ENCODE measurements around the gene MANBA.
A peak's percentile ranks its signal among the peaks of the same experiment; 100 is the strongest.

MANBA gene

GRCh38 chr4:102760645-102761295 is at the start of gene MANBA:
TSS of gene MANBA (minus strand) at chr4:102760968. CDS start at chr4:102760894, 74 bp downstream.
- peak; percentile 76 for DNase-seq

DNA sequence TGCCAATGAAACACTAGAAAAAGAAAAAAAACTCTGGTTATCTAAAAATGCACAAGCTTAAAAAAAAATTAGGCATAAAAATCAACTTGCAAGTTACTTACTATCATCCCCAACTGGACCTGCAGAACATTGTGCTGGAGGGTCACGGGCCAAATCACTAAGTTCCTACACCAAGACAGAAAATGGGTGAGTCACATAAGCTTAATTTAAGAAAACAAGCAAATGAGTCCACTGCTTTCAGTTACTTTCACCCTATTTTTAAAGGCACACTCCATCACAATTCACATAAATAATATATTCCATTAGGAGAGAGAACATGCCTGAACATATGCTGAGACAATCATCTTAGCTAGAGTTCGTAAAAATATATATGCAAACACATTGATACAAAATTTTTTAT is 48.9 kb upstream of the MANBA start:
- no peak for DNase-seq

GRCh38 chr4:102809190-102809589 is 48.4 kb upstream of the MANBA start:
- no peak for DNase-seq

DNA sequence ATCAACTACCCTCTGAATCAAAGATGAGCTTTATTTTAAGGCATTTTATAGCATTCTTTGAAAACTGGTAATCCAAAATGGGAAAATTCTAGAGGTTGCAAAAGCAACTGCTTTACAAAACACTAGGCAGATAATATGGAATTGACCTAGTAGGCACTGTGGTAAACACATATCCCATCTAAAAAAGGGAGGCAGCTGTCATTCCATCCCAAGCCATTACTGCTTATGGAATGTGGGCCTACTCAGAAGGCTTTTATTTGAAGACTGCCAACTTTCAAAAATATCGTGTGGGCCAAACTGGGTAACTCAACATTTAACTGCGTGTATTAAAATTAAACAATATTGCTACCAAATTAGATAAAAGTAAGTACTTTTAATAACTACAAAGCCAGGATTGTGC is 47.2 kb upstream of the MANBA start:
- no peak for DNase-seq

GRCh38 chr4:102807345-102807744 is 46.6 kb upstream of the MANBA start:
- no peak for DNase-seq

DNA sequence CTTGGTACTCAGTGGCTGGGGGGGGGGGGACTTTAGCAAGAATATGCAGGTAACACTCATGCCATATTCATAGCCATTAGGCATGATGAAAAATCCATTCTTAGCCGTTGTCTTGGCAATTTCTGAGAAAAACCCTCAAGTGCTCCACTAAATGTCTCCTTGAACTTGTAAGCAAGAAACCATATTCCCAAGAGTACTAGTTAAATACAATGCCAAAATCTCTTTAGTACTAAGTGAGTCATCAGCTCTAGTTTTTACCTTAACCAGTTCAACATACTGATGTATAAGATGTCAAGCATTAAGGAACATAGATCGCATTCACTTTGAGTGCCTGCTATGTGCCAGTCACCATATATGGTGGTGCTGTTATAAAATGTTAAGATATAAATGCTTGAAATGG is 39.0 kb upstream of the MANBA start:
- DNase-seq, result no peak

DNA sequence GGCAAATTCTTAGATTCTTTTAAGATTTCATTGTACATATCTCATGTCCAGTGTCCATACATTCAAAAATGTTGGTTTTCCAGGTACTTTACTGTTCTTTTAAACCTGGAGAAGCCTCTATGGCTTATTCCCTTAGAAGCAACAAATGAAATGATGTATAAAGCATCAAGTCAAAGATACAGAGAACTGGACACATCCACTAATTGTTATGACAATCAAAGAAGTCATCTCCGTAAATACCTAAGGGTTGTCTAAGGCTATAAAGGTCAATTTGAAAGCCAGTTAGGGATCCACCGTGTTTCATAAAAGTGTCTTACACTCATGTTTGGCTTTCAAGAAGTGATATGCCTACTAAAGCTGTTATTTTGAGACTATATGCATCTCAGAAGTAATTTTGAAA is 34.2 kb upstream of the MANBA start:
- no peak for DNase-seq

GRCh38 chr4:102792361-102792936 is 31.7 kb upstream of the MANBA start:
- DNase-seq, result no peak

- no peak for DNase-seq
Observed at GRCh38 chr4:102791318-102791835, 30.6 kb upstream of the MANBA start.

DNA sequence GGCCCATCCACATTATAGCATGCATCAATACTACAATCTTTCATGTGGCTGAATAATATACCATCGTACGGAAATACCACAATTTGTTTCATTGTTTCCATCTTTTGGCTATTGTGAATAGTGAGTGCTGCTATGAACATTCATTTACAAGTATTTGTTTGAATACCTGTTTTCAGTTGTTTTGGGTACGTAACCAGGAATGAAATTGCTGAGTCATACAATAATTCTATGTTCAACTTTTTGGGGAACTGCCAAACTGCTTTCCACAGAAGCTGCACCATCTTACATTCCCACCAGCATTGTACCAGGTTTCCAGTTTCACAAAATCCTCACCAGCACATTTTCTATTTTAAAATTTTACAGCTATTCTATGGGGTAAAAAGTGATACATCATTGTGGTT is 28.5 kb upstream of the MANBA start:
- no peak for DNase-seq

- DNase-seq, result no peak
Observed at GRCh38 chr4:102787944-102788343, 27.2 kb upstream of the MANBA start.

- no peak for DNase-seq
Observed at GRCh38 chr4:102787096-102787881, 26.5 kb upstream of the MANBA start.

DNA sequence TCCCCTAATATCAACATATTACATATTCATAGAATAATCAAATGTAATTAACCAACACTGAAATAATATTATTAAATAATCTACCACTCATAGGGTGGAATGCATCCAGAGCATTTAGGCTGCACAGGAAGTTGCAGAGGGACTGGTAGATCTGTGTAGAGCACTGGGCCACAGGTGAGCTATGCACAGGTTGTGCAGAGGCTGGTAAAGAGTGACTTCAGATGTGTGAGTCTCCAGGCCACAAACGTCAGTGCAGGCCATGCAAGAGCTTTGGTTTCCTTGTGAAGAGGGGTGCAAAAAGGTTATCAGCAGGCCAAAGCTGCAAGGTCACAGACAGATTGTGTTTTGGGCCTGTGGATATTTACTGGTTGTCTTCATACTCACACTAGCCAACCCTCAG is 25.5 kb upstream of the MANBA start:
- DNase-seq, result no peak

DNA sequence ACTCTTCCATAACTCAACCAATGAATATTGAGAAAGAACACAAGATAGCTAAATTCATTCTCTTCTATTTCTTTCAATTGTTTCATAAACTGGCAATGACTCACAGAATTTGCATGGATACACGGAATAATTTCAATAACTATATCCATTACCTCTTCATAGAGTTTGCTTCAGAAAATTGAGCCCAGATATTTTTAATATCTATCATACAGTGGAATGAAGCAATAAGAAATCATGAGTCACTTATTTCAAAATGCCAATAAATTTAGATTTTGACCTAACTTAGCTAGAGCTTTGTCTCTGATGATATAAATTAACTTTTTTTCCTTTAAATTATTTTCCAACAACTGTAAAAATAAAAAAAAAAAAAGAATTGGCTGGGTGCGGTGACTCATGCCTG is 22.2 kb upstream of the MANBA start:
- no peak for DNase-seq

- DNase-seq, result no peak
Observed at GRCh38 chr4:102781570-102781969, 20.8 kb upstream of the MANBA start.

- DNase-seq, result no peak
Observed at GRCh38 chr4:102780476-102781144, 19.8 kb upstream of the MANBA start.

- no peak for DNase-seq
Observed at GRCh38 chr4:102779204-102779603, 18.4 kb upstream of the MANBA start.

DNA sequence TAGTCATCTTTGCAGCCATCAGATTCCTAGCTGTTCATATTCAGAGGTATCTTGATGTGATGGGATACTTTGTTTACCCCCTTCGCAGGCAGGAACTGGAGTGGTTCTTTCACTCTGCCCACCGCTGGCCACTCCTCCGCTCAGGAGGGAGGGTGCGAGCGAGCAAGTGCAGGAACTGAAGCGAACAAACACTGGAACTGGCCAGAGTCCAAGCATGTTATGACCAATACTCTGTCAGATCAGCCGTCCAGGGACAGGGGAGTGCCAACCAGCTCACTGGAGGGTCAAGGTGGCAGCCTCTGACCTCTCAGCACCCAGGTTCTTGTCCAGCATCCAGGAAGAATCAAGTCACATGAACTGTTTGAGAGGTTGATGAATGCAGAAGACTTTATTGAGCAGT is 18.0 kb upstream of the MANBA start:
- no peak for DNase-seq

DNA sequence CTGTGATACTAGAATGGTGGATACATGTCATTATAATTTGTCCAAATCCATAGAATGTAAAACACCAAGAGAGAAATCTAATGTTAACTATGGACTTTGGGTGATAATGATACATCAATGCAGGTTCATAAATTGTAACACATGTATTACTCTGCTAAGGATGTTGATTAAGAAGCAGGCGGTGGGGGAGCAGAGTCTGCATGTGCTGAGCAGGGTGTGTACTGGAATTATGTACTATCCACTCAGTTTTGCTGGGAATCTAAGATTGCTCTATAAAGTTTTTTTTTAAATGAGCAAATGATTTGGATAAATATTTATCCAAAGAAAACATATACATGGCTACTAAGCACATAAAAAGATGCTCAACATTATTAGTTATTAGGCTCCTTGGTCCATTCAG is 15.0 kb upstream of the MANBA start:
- no peak for DNase-seq

DNA sequence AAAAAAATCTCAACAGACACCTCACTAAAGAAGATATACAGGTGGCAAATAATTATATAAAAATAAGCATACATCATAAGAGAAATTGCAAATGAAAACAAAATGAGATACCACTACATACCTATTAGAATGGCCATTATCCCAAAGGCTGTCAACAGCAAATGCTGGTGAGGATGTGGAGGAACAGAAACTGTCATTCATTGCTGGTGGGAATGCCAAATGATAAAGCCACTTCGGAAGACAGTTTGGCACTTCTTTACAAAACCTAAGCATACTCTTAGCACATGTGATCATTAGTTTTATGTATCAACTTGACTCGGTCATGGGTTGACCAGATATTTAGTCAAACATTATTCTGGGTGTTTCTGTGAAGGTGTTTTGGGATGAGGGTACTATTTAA is 13.5 kb upstream of the MANBA start:
- DNase-seq, result no peak

- DNase-seq, result no peak
Observed at GRCh38 chr4:102772738-102773340, 12.1 kb upstream of the MANBA start.

DNA sequence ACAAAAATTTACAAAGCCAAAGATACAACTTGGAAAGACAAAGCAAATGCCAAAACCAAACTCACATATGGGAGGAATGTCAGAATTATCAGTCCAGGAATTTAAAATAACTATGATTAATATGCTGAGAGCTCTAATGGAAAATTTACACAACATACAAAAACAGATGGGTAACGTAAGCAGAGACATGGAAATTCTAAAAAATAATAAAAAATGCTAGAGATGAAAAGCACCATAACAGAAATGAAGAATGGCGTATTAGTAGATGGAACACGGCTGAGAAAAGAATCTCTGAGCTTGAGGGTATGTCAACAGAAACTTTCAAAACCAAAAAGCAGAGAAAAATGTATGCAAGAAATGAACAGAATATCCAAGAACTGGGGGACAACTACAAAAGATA is 4.1 kb upstream of the MANBA start:
- no peak for DNase-seq

DNA sequence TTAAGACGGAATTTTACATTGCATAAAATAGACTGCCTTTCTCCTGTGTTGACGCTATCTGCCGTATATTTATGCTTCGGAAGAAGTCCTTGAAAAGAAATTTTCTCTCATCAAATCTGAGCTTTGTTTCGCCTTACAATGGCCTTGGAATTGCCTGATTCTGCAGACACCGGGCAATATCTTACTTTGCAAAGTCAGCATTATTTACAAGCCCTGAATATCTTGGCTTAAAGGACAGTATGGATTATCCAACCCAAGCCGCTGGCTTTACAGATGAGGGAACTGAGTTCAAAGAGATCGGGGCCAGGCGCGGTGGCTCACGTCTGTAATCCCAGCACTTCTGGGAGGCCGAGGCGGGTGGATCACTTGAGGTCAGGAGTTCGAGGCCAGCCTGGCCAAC is 1.1 kb upstream of the MANBA start:
- DNase-seq, result no peak
